ENCODE data around the gene RNF150.

The RNF150 gene

DNA sequence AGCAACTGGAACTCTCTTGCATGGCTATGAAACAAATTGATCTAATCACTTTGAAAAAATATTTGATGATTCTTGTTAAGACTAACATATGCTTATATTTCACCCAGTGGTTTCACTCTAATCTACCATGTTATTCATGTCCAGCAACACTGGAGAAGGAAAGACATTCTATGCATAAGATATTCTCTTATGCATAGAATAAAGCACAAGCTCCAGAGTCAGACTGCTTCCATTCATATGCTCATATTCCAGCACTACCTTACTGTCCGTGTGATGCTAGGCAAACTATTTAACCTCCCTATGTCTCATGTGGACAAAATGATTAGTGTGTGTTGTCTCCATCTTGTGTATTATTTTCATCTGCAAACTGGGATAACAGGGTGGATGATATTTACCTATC lies 124.1 kb downstream of the RNF150 start:
- Mint-ChIP-seq H3K9me3 (no peaks in the 10 kb centered on the region), H3K27me3 (no peaks in the 10 kb centered on the region)

DNA sequence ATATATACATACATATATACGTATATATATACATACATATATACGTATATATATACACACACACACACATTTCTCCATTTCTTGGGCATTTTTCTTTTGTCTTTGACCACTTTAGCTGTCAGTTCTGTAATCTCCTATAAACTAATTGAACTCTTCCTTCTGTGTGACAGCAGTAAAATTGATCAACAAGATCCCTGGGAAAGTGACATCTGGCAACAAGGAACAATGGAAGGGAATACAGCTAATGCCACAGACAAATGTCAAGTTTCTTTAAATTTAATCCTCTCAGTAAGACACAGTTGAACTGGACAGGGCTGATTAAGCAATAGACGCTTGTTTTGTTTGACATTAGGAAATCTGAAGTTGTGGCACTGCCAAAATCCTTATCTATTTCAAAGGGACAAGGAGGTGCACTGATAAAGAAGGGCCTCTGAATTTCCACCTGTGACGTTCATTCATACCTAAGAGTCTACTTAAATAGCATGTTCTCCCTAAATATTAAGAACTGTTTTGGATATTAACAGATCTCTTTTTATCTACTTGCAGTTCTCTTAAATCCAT lies 126.9 kb downstream of the RNF150 start:
- Mint-ChIP-seq H3K27me3 (no peaks in the 10 kb centered on the region), H3K36me3 (ENCODE audit: low read depth) (no peaks in the 10 kb centered on the region), H3K4me1 (no peaks in the 10 kb centered on the region), H3K9me3 (no peaks in the 10 kb centered on the region), H3K27ac (no peak overlapping the region), H3K4me3 (no peak overlapping the region)
- DNase-seq, result no peak
- no peak for ATAC-seq

More for the DNA sequence above, 124.1 kb downstream of the RNF150 start:
- no peak overlapping the region for H3K4me3 Mint-ChIP-seq
- ATAC-seq, result no peak
- H3K4me1 Mint-ChIP-seq, result no peaks in the 10 kb centered on the region
- H3K27ac Mint-ChIP-seq, result no peak overlapping the region
- H3K36me3 Mint-ChIP-seq (ENCODE audit: low read depth), result no peaks in the 10 kb centered on the region
- DNase-seq, result no peak

DNA sequence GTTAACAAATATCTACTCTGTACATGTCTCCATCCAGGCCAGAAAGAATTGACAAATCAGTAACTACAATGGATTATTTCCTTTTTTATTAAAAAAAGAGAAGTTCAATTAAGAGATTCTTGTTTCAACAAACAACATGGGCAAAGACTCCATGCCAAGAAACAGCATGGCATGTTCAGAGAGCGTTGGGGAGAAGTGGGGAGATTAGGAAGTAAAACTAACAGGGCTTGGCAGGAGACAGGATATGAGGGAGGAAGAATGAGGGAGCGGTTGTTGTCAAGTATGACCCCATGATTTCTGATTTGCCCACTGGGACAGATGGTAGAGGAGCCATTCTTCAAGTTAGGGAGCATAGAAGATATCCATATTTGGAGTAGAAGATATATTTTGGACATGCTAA lies 128.4 kb downstream of the RNF150 start:
- H3K27me3 Mint-ChIP-seq, result peaks cover 2% of the 10 kb centered on the region
- no peaks in the 10 kb centered on the region for H3K9me3 Mint-ChIP-seq
- H3K4me3 Mint-ChIP-seq, result no peak overlapping the region
- ATAC-seq, result no peak
- DNase-seq, result no peak
- H3K27ac Mint-ChIP-seq, result no peak overlapping the region
- H3K36me3 Mint-ChIP-seq (ENCODE audit: low read depth), result no peaks in the 10 kb centered on the region
- no peaks in the 10 kb centered on the region for H3K4me1 Mint-ChIP-seq

DNA sequence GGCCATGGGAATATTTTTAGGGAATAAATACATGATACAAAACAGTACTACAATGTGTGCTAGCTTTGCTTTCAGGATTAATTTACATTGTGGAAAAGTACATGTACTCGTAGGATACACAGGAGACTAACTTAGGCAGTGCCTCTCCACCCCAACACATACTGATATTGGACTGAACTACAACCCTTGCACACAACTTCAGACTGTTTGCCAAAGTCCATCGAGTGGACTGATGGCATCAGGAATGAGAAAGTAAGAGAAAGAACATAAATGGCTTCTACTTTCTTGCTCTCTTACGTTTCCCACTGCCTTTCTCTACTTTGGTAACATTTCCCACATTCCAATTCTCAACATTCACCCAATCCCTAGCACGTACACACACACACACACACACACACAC lies 130.1 kb downstream of the RNF150 start:
- H3K4me3 Mint-ChIP-seq, result no peak overlapping the region
- no peaks in the 10 kb centered on the region for H3K36me3 Mint-ChIP-seq (ENCODE audit: low read depth)
- no peak for ATAC-seq
- H3K4me1 Mint-ChIP-seq, result no peaks in the 10 kb centered on the region
- no peak overlapping the region for H3K27ac Mint-ChIP-seq
- no peaks in the 10 kb centered on the region for H3K9me3 Mint-ChIP-seq
- H3K27me3 Mint-ChIP-seq, result peaks cover 2% of the 10 kb centered on the region
- DNase-seq, result no peak

- no peak overlapping the region for H3K27ac Mint-ChIP-seq
- H3K36me3 Mint-ChIP-seq (ENCODE audit: low read depth), result no peaks in the 10 kb centered on the region
- ATAC-seq (no peak), DNase-seq (no peak)
- H3K4me1 Mint-ChIP-seq, result no peaks in the 10 kb centered on the region
- H3K4me3 Mint-ChIP-seq, result no peak overlapping the region
- H3K9me3 Mint-ChIP-seq, result no peaks in the 10 kb centered on the region
- peaks cover 2% of the 10 kb centered on the region for H3K27me3 Mint-ChIP-seq
Observed at GRCh38 chr4:141002323-141002805, 130.9 kb downstream of the RNF150 start.

- no peak for ATAC-seq
- H3K4me3 Mint-ChIP-seq, result no peak overlapping the region
Observed at GRCh38 chr4:140996766-140997165, 136.5 kb downstream of the RNF150 start.

DNA sequence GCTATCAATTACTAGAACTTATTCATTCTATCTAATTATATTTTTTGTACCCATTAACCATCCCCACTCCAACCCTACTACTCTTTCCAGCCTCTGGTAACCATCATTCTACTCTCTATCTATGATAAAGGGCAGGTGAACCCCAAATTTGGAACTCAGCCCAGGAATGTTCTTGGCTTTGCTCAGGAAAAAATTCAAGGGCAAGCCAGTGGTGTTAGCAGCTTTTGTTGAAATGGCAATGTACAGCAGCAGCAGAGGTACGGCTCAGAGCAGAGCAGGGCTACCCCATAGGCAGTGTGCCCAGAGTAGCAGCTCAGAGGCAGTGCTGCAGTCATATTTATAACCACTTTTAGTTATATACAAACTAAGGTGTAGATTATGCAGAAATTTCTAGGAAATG lies 138.2 kb downstream of the RNF150 start:
- ATAC-seq, result no peak
- Mint-ChIP-seq H3K27me3 (no peaks in the 10 kb centered on the region), H3K9me3 (peaks cover 4% of the 10 kb centered on the region), H3K27ac (no peak overlapping the region), H3K4me1 (no peaks in the 10 kb centered on the region), H3K4me3 (no peak overlapping the region), H3K36me3 (ENCODE audit: low read depth) (no peaks in the 10 kb centered on the region)
- DNase-seq, result no peak

More at GRCh38 chr4:140996766-140997165, 136.5 kb downstream of the RNF150 start:
- no peak for DNase-seq
- Mint-ChIP-seq H3K4me1 (no peaks in the 10 kb centered on the region), H3K27me3 (peaks cover 2% of the 10 kb centered on the region), H3K9me3 (peaks cover 4% of the 10 kb centered on the region), H3K36me3 (ENCODE audit: low read depth) (no peaks in the 10 kb centered on the region), H3K27ac (no peak overlapping the region)

DNA sequence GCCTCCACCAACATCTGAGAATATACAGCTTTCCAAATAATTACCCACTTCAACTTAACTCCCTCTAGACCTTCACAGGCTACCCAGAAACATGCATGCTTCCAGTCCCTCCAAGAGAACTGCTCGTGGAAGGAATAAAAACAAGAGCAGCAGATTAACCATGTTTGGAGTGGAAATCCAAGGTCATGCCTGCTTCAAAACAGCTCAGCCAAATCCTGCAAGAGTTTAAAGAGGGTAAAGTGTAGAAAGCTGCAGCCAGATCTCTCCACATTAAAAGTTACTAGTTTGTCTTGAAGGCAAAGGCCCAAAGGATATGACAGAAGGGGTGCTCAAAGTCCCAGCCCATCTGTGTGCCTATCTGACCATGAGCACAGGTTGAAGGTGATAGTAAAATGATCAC lies 139.3 kb downstream of the RNF150 start:
- H3K4me1 Mint-ChIP-seq, result no peaks in the 10 kb centered on the region
- no peak overlapping the region for H3K27ac Mint-ChIP-seq
- no peak overlapping the region for H3K4me3 Mint-ChIP-seq
- no peaks in the 10 kb centered on the region for H3K27me3 Mint-ChIP-seq
- no peaks in the 10 kb centered on the region for H3K36me3 Mint-ChIP-seq (ENCODE audit: low read depth)
- no peak for DNase-seq
- ATAC-seq, result no peak
- H3K9me3 Mint-ChIP-seq, result peaks cover 4% of the 10 kb centered on the region

- no peaks in the 10 kb centered on the region for H3K36me3 Mint-ChIP-seq (ENCODE audit: low read depth)
- H3K4me1 Mint-ChIP-seq, result no peaks in the 10 kb centered on the region
- no peak for DNase-seq
- no peak overlapping the region for H3K4me3 Mint-ChIP-seq
- no peak for ATAC-seq
- peaks cover 4% of the 10 kb centered on the region for H3K9me3 Mint-ChIP-seq
- H3K27ac Mint-ChIP-seq, result no peak overlapping the region
- H3K27me3 Mint-ChIP-seq, result no peaks in the 10 kb centered on the region
Observed at GRCh38 chr4:140993370-140993769, 139.9 kb downstream of the RNF150 start.

DNA sequence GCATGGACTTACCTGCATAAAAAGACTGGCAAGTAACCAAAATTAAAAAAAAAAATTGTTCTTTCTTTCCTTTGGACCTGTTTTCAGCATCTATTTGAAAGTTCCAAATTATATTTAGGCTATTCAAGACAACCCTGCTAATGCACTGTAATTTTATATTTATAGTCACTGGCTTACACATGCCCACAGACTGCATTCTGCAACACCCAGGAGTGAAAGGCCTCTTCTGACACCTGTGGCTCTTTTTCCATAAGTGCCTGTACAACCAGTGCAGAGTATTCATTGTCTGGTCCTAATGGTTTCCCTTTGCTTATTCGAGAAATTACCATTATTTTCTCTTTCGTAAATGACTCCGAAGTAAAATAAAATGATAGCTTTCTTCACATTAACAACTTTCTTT lies 143.3 kb downstream of the RNF150 start:
- no peak overlapping the region for H3K27ac Mint-ChIP-seq
- no peaks in the 10 kb centered on the region for H3K9me3 Mint-ChIP-seq
- ATAC-seq (no peak), DNase-seq (no peak)
- peaks cover 2% of the 10 kb centered on the region for H3K27me3 Mint-ChIP-seq
- no peaks in the 10 kb centered on the region for H3K4me1 Mint-ChIP-seq
- H3K36me3 Mint-ChIP-seq (ENCODE audit: low read depth), result no peaks in the 10 kb centered on the region
- H3K4me3 Mint-ChIP-seq, result no peak overlapping the region

DNA sequence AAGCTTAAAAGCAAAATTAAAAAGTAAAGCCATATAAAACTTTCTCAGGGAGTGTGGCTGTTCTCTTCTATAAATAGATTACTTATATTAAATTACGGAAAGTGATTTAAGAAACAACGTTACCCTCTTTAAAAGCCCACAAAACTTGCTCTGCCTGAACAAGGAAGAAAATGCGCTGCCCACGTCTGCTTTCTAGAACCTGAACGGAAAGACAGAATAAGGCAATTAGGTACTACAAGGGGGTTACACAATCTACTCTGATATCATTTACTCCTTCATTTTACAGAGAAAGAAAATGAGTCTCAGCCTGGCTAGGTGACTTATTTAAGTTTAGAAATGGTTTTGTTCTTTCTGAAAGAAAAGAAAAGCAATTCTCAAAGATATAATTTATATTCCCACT lies 147.2 kb downstream of the RNF150 start:
- Mint-ChIP-seq H3K27me3 (peaks cover 2% of the 10 kb centered on the region), H3K9me3 (no peaks in the 10 kb centered on the region), H3K36me3 (ENCODE audit: low read depth) (no peaks in the 10 kb centered on the region), H3K4me1 (no peaks in the 10 kb centered on the region), H3K4me3 (no peak overlapping the region), H3K27ac (no peak overlapping the region)
- no peak for DNase-seq
- ATAC-seq, result no peak

GRCh38 chr4:140982613-140983340 lies 150.5 kb downstream of the RNF150 start:
- no peaks in the 10 kb centered on the region for H3K36me3 Mint-ChIP-seq (ENCODE audit: low read depth)
- DNase-seq, result no peak
- no peaks in the 10 kb centered on the region for H3K4me1 Mint-ChIP-seq
- H3K27me3 Mint-ChIP-seq, result peaks cover 2% of the 10 kb centered on the region
- ATAC-seq, result no peak
- H3K4me3 Mint-ChIP-seq, result no peak overlapping the region
- no peaks in the 10 kb centered on the region for H3K9me3 Mint-ChIP-seq
- H3K27ac Mint-ChIP-seq, result no peak overlapping the region

DNA sequence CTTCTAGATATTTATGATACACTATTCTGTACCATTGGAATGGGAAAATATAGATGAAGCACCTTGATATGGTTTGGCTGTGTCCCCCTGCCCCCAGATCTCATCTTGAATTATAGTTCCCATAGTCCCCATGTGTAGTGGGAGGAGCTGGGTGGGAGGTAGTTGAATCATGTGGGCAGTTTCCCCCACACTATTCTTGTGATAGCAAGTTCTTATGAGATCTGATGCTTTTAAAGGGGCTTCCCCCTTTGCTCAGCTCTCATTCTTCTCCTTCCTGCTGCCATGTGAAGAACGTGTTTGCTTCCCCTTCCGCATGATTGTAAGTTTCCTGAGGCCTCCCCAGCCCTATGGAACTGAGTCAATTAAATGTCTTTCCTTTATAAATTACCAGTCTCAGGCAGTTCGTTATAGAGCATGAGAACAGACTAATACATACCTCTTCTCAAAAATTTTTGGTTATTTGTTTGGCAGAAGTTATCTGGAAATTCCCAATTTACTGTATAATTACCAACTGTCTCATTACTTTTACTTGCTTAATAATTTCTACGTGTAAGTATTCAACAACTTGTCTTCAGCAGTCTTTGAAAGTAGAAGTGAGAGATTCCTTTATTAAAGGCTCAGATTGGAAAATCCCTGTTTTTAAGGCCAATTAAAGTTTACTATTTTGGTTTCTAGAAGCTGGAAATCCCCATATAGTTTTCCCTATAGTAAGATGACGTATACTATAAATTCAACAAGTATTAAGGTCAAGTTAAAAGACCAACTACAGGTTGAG lies 152.7 kb downstream of the RNF150 start:
- DNase-seq, result no peak
- Mint-ChIP-seq H3K27ac (no peak overlapping the region), H3K4me3 (no peak overlapping the region), H3K4me1 (no peaks in the 10 kb centered on the region), H3K36me3 (ENCODE audit: low read depth) (no peaks in the 10 kb centered on the region), H3K27me3 (no peaks in the 10 kb centered on the region), H3K9me3 (no peaks in the 10 kb centered on the region)
- ATAC-seq, result no peak

GRCh38 chr4:140976768-140977167 lies 156.5 kb downstream of the RNF150 start:
- no peaks in the 10 kb centered on the region for H3K4me1 Mint-ChIP-seq
- H3K27ac Mint-ChIP-seq, result no peak overlapping the region
- no peak for ATAC-seq

More at GRCh38 chr4:140976768-140977167, 156.5 kb downstream of the RNF150 start:
- H3K27me3 Mint-ChIP-seq, result no peaks in the 10 kb centered on the region
- H3K36me3 Mint-ChIP-seq (ENCODE audit: low read depth), result no peaks in the 10 kb centered on the region
- no peak for DNase-seq
- H3K9me3 Mint-ChIP-seq, result no peaks in the 10 kb centered on the region
- H3K4me3 Mint-ChIP-seq, result no peak overlapping the region

Measured in activated naive CD8-positive, alpha-beta T cell treated with anti-CD3 and anti-CD28 coated beads, Interleukin-2, amount 50 U/mL, for 24 hours (primary cell).